Esophagus squamous epithelium (tissue), 5 donors: ENCODE results near the gene FAM8A1. TPM values are rescaled to one million over a fixed set of nuclear protein-coding genes. Genes with fewer than 3 reads are reported as not detected.
"Not testable (repeated sequence)": the region's sequence is repeated elsewhere in the genome, so short reads cannot be mapped to it uniquely, and the experiment has no call there.

Experiments used
- DNase-seq: peaks from one replicate; lab custom pipeline; 2025; lab: John Stamatoyannopoulos, UW
- H3K27ac ChIP-seq, 4 donors: fragments of 200-600 bp; sonication (generic); one replicate each; pipeline ENCODE4 v1.5.1; 2016 to 2019; ENCODE audit warnings: mild to moderate bottlenecking in 1 of 4
- H3K27me3 ChIP-seq, 4 donors: fragments of 200-600 bp; sonication (generic); 1 replicate in 3 of 4; 2 replicates in 1 of 4; pipeline versions ENCODE4 v1.5.1 to v1.6.0; 2017 to 2021; ENCODE audit warnings: antibody characterized with exemption in 1 of 4
- H3K36me3 ChIP-seq, 3 donors: fragments of 200-600 bp; sonication (generic); one replicate each; pipeline ENCODE4 v1.5.1; 2016 to 2019
- H3K4me1 ChIP-seq, 3 donors: fragments of 200-600 bp; sonication (generic); one replicate each; pipeline ENCODE4 v1.5.1; 2017 to 2019
- H3K4me3 ChIP-seq, 4 donors: fragments of 200-600 bp; sonication (generic); 1 replicate in 3 of 4; 2 replicates in 1 of 4; pipeline ENCODE4 v1.5.1; 2016 to 2019; ENCODE audit warnings: mild to moderate bottlenecking in 2 of 4, moderate library complexity in 1 of 4
- H3K9me3 ChIP-seq, 3 donors: fragments of 200-600 bp; sonication (generic); one replicate each; pipeline ENCODE4 v1.5.1; 2016 to 2019
- POLR2A ChIP-seq, 4 donors: fragments of 450-650 bp; IDR thresholded peaks; one replicate each; pipeline ENCODE4 v1.6.1; 2017; ENCODE audit warnings: antibody characterized with exemption in 4 of 4, mild to moderate bottlenecking in 4 of 4, moderate library complexity in 3 of 4
- WGBS, 2 donors: methylation state at CpG; one replicate each; pipeline ENCODE4 v1.1.5; 2018; 5-methylcytosine and 5-hydroxymethylcytosine counted together
- intact Hi-C: fragments of 100-400 bp; cut with DNase I; formaldehyde crosslinking; loops from one replicate; pipeline ENCODE4 v1.15.0; 2022
- total RNA-seq, 4 donors: library from RNA; depleted of rRNA; stranded (reverse); fragments of >200 nt; gene quantifications; one replicate each; pipeline ENCODE4 v1.1.0, GENCODE V29; 2016
- TF ChIP-seq, protein P1 (sequence below), 6 experiments: fragments of 450-650 bp in 4 of 6; fragments of 200-600 bp in 2 of 6; sonication (generic) in 2 of 6; IDR thresholded peaks; one replicate each; pipeline ENCODE4 v1.5.1; 2016 to 2019; ENCODE audit warnings: antibody characterized with exemption in 6 of 6, mild to moderate bottlenecking in 4 of 6, moderate library complexity in 4 of 6
- donor health status: DM: yes; HTN: yes; CAD: no.

FAM8A1 gene
- total RNA-seq, 4 donors from 2014 or later, result 12.4 to 19.5 (median 16.1) TPM

DNA sequence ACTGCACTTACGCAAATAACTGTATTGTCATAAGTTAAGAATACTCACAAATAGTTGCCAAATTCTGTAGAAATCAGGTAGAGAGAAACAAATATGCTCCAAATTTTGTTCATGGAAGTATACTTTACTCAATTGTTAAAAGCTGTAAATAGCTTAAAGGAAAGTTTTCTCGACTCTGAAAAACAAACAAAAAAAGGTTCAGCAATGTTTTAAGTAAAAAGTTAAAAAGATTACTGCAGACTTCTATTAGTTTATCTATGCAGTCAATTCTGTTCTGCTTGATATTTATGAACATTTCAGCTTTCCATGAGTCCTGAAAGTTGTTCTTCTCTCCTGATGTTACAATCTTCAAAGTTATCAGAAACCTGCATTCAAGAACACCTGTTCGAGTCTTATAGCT, 37.5 kb upstream of the FAM8A1 start:
- Histone ChIP-seq H3K27me3 (no peaks in the 10 kb centered on the region), H3K9me3 (peaks cover 0 to 4% (median 0%) of the 10 kb centered on the region in 3 donors), H3K36me3 (no peaks in the 10 kb centered on the region), H3K4me1 (no peaks in the 10 kb centered on the region), H3K4me3 (no peak overlapping the region), H3K27ac (no peak overlapping the region)
- TF ChIP-seq POLR2A (IDR thresholded peaks at IDR 0.05), result no peak
- TF ChIP-seq, protein P1, sequence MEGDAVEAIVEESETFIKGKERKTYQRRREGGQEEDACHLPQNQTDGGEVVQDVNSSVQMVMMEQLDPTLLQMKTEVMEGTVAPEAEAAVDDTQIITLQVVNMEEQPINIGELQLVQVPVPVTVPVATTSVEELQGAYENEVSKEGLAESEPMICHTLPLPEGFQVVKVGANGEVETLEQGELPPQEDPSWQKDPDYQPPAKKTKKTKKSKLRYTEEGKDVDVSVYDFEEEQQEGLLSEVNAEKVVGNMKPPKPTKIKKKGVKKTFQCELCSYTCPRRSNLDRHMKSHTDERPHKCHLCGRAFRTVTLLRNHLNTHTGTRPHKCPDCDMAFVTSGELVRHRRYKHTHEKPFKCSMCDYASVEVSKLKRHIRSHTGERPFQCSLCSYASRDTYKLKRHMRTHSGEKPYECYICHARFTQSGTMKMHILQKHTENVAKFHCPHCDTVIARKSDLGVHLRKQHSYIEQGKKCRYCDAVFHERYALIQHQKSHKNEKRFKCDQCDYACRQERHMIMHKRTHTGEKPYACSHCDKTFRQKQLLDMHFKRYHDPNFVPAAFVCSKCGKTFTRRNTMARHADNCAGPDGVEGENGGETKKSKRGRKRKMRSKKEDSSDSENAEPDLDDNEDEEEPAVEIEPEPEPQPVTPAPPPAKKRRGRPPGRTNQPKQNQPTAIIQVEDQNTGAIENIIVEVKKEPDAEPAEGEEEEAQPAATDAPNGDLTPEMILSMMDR (IDR thresholded peaks at IDR 0.05), result no peak
- 84 to 87% methylated on average over 3 of the region's 3 CpGs for WGBS, 2 donors
- DNase-seq, result no peak
- intact Hi-C loops, result no loop called here

DNA sequence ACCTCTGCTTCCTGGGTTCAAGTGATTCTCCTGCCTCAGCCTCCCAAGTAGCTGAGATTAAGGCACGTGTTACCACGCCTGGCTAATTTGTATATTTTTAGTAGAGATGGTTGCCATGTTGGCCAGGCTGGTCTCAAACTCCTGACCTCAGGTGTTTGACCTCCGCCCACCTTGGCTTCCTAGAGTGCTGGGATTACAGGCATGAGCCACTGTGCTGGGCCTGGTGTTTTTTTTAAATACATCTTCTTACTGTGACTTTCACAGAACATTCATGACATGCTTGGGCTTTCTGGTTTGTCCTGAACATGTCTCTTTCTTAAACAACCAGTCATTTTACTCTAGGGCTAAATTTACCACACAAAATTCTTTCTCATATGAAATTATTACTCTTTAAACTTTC, 34.7 kb upstream of the FAM8A1 start:
- no peak overlapping the region for H3K27ac ChIP-seq
- WGBS, 2 donors, result 72 to 83% methylated on average over 3 of the region's 3 CpGs
- intact Hi-C loops, result no loop called here
- H3K36me3 ChIP-seq, result no peaks in the 10 kb centered on the region
- DNase-seq, result no peak
- no peaks in the 10 kb centered on the region for H3K4me1 ChIP-seq
- H3K27me3 ChIP-seq, result no peaks in the 10 kb centered on the region
- peaks cover 0 to 4% (median 0%) of the 10 kb centered on the region in 3 donors for H3K9me3 ChIP-seq
- no peak overlapping the region for H3K4me3 ChIP-seq
- TF ChIP-seq, protein P1 (IDR thresholded peaks at IDR 0.05), result no peak
- no peak for TF ChIP-seq POLR2A (IDR thresholded peaks at IDR 0.05)

DNA sequence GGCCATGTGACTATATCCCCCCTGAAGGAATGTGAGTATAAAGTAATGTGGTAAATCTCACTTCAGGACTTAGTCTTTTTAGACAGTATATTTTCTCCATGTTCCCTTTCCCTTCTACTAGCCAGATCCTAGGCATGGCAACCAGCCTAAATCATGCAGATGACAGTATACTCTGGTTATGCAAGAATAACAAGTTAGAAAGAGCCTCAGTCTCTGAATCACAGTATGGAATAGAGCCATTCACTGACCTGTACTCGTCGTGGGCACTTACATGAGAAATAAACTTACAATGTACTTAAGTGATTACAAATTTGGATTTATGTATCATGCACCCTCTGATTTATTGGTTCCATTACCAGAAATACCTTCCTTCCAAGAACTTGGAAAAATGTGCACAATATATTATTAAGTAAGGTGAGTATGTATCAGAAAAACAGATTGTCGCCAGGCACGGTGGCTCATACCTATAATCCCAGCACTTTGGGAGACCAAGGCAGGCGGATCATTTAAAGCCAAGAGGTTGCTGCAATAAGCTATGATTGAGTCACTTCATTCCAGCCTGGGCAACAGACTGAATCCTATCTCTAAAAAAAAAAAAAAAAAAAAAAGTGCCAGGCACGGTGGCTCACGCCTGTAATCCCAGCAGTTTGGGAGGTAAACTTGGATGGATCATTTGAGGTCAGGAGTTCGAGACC, 25.1 kb upstream of the FAM8A1 start:
- Histone ChIP-seq H3K27ac (peak overlapping the region; percentile 7 to 70 (median 32)), H3K36me3 (no peaks in the 10 kb centered on the region), H3K27me3 (peaks cover 0 to 4% (median 0%) of the 10 kb centered on the region in 4 donors), H3K4me1 (peaks cover 0 to 10% (median 0%) of the 10 kb centered on the region in 3 donors), H3K4me3 (no peak overlapping the region), H3K9me3 (peaks cover 0 to 13% (median 5%) of the 10 kb centered on the region in 3 donors)
- intact Hi-C loops, result no loop called here
- 40 to 51% methylated on average over 8 of the region's 8 CpGs for WGBS, 2 donors
- TF ChIP-seq, protein P1 (IDR thresholded peaks at IDR 0.05), result no peak
- no peak for TF ChIP-seq POLR2A (IDR thresholded peaks at IDR 0.05)
- DNase-seq, result no peak

DNA sequence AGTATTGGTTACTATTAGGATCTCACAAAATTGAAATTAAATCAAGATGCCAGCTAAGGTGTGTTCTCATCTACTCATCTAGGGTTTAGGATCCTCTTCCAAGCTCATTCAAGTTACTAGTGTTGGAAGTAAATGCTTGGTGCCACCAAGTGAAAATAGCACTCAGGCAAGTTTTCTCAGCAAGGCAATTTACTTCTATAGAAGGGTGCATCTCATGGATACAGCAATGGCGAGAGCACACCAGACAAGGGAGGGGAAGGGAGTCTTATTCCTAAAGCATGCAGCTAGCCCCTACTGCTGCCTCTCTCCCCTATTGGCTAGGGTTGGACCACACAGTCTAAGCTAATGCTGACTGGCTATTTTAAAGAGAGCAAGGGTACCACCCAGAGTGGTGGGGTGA, 23.0 kb upstream of the FAM8A1 start:
- no peak overlapping the region for H3K27ac ChIP-seq
- H3K36me3 ChIP-seq, result no peaks in the 10 kb centered on the region
- no peak for DNase-seq
- TF ChIP-seq, protein P1 (IDR thresholded peaks at IDR 0.05), result no peak
- no peak for TF ChIP-seq POLR2A (IDR thresholded peaks at IDR 0.05)
- 71 to 88% methylated on average over 1 of the region's 1 CpG for WGBS, 2 donors
- peaks cover 0 to 13% (median 5%) of the 10 kb centered on the region in 3 donors for H3K9me3 ChIP-seq
- no peak overlapping the region for H3K4me3 ChIP-seq
- intact Hi-C loops, result no loop called here
- peaks cover 0 to 10% (median 0%) of the 10 kb centered on the region in 4 donors for H3K27me3 ChIP-seq
- H3K4me1 ChIP-seq, result peaks cover 0 to 19% (median 0%) of the 10 kb centered on the region in 3 donors

DNA sequence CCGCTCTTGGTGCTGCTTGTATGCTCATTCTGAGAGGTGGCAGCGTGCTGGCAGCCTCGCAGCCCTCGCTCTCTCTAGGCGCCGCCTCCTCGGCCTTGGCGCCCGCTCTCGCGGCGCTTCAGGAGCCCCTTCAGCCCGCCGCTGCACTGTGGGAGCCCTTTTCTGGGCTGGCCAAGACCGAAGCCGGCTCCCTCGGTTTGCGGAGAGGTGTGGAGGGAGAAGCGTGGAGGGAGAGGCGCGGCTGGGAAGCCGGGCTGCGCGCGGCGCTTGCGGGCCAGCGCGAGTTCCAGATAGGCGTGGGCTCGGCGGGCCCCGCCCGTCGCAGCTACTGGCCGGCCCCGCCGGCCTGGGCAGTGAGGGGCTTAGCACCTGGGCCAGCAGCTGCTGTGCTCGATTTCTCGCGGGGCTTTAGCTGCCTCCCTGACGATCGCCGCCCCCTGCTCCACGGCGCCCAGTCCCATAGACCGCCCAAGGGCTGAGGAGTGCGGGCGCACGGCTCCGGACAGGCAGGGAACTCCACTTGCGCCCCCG, 19.5 kb upstream of the FAM8A1 start:
- Histone ChIP-seq H3K27ac (peak overlapping the region; percentile 44 to 79 (median 74)), H3K4me1 (peaks cover 0 to 27% (median 0%) of the 10 kb centered on the region in 3 donors), H3K4me3 (peak overlapping the region; percentile 40 to 74 (median 54)), H3K36me3 (no peaks in the 10 kb centered on the region), H3K9me3 (peaks cover 0 to 13% (median 5%) of the 10 kb centered on the region in 3 donors), H3K27me3 (peaks cover 0 to 6% (median 0%) of the 10 kb centered on the region in 4 donors)
- DNase-seq, result no peak
- TF ChIP-seq, protein P1 (IDR thresholded peaks at IDR 0.05), result no peak
- no peak for TF ChIP-seq POLR2A (IDR thresholded peaks at IDR 0.05)
- 5 to 6% methylated on average over 12 to 14 of the region's 53 CpGs for WGBS, 2 donors
- intact Hi-C loops, result loop anchor here (5.0 to 10.0 kb wide), 3 partner anchors 224 to 418 kb away; partner anchors contain the start of gene RBM24

DNA sequence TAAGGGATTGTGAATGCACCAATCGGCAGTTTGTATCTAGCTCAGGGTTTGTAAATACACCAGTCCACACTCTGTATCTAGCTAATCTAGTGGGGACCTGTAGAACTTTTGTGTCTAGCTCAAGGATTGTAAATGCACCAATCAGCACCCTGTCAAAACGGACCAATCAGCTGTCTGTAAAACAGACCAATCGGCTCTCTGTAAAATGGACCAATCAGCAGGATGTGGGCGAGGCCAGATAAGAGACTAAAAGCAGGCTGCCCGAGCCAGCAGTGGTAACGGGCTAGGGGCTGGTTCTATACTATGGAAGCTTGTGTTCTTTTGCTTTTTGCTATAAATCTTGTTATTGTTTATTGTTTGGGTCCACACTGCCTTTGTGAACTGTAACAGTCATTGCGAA, 18.8 kb upstream of the FAM8A1 start:
- H3K4me3 ChIP-seq, H3K27me3 ChIP-seq, DNase-seq, H3K36me3 ChIP-seq: not testable (repeated sequence)
- WGBS, 2 donors, result 91 to 96% methylated on average over 7 of the region's 7 CpGs
- peak overlapping the region in 2 of 4 donors; percentile 78 to 79 for H3K27ac ChIP-seq
- peaks cover 0 to 27% (median 0%) of the 10 kb centered on the region in 3 donors for H3K4me1 ChIP-seq
- intact Hi-C loops, result loop anchor here (5.0 to 10.0 kb wide), 3 partner anchors 224 to 419 kb away; partner anchors contain the start of gene RBM24
- peaks cover 0 to 13% (median 5%) of the 10 kb centered on the region in 3 donors for H3K9me3 ChIP-seq
